ENCODE data around the gene GAPDHS. TPM values are rescaled to one million over a fixed set of nuclear protein-coding genes. Genes with fewer than 3 reads are reported as not detected.

Gene GAPDHS
- total and polyA plus RNA-seq, 11 donors = not detected

DNA sequence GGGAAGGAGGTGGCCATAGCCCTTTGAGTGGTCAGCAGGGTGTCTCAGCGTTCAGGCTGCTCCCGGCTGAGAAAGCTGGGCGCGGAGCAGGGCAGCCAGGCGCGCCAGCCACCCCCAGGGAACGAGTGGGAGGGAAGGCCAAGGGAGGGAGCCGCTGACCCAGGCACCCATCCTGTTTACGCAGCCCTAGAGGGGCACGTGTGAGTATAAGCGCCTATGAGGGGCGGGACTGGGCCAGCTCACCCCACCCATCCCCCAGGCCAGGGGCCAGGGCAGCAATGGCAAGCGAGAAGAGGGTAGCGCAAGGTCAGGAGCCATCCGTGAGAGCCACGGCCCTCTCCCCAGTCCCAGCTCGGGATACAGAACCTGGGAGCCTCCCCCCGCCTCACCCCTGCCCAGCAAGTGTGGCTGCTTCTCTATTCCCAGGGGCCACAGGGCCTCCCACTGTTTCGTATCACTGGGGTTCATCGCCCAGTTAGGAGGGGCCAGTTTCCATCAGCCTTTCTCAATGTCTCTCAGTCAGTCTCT, 18.9 kb upstream of the GAPDHS start:
- WGBS, 4 donors = 21 to 37% (median 33%) methylated on average over 16 to 20 of the region's 20 CpGs
- ATAC-seq = no peak
- Histone ChIP-seq H3K27me3 (peaks cover 0 to 39% (median 25%) of the 10 kb centered on the region in 9 donors), H3K9me3 (no peaks in the 10 kb centered on the region), H3K4me1 (peaks cover 0 to 26% (median 9%) of the 10 kb centered on the region in 12 donors), H3K4me3 (no peak overlapping the region), H3K27ac (no peak overlapping the region), H3K36me3 (no peaks in the 10 kb centered on the region)
- intact Hi-C loops (cut with DNase I) = loop anchor here in 1 of 10 donors (5.0 kb wide), 1 partner anchor 78 kb away; no protein-coding TSS in a partner anchor
- TF ChIP-seq POLR2A (IDR thresholded peaks at IDR 0.05) = no peak
- TF ChIP-seq, protein P1, sequence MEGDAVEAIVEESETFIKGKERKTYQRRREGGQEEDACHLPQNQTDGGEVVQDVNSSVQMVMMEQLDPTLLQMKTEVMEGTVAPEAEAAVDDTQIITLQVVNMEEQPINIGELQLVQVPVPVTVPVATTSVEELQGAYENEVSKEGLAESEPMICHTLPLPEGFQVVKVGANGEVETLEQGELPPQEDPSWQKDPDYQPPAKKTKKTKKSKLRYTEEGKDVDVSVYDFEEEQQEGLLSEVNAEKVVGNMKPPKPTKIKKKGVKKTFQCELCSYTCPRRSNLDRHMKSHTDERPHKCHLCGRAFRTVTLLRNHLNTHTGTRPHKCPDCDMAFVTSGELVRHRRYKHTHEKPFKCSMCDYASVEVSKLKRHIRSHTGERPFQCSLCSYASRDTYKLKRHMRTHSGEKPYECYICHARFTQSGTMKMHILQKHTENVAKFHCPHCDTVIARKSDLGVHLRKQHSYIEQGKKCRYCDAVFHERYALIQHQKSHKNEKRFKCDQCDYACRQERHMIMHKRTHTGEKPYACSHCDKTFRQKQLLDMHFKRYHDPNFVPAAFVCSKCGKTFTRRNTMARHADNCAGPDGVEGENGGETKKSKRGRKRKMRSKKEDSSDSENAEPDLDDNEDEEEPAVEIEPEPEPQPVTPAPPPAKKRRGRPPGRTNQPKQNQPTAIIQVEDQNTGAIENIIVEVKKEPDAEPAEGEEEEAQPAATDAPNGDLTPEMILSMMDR (IDR thresholded peaks at IDR 0.05) = no peak
- DNase-seq = no peak

DNA sequence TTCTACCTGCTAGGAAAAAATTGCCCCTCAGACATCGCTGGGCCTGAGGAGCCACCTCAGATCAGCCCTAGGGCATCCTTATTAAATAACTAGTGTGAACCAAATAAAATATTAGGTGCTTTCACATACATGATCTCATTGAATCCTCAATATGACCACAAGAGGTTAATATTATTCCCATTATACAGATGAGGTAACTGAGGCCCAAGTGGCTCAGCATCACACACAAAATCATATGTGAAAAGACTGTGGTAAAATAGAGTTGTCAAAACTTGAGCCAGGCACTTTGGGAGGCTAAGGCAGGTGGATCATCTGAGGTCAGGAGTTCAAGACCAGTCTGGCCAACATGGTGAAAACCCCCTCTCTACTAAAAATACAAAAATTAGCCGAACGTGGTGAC, 16.9 kb upstream of the GAPDHS start:
- TF ChIP-seq POLR2A (IDR thresholded peaks at IDR 0.05) = no peak
- TF ChIP-seq, protein P1 (IDR thresholded peaks at IDR 0.05) = no peak
- Histone ChIP-seq H3K27ac (no peak overlapping the region), H3K36me3 (no peaks in the 10 kb centered on the region), H3K4me3 (no peak overlapping the region), H3K4me1 (peaks cover 0 to 11% (median 0%) of the 10 kb centered on the region in 12 donors), H3K27me3 (peaks cover 0 to 21% (median 9%) of the 10 kb centered on the region in 9 donors), H3K9me3 (no peaks in the 10 kb centered on the region)
- ATAC-seq (no peak), DNase-seq (no peak)
- WGBS, 4 donors = 81 to 90% (median 85%) methylated on average over 3 of the region's 3 CpGs
- intact Hi-C loops (cut with DNase I) = no loop called here

DNA sequence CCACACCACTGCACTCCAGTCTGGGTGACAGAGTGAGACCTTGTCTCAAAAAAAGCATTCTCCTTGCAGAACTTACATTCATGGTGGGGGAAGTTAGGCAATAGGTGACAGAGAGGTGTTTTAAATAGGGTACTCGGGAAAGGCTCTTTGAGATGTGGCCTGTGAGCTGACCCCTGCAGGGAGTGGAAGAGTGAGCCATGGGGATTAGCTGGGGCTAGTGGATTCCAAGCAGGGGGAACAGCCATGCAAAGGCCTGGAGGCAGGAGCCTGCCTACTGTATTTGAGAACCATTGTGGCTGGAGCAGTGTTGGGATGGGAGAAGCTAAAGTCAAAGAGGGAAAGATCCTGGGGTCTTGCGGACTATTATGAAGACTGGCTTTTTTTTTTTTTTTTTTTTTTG, 15.9 kb upstream of the GAPDHS start:
- Histone ChIP-seq H3K27me3 (peaks cover 0 to 21% (median 9%) of the 10 kb centered on the region in 9 donors), H3K4me1 (peaks cover 0 to 11% (median 0%) of the 10 kb centered on the region in 12 donors), H3K9me3 (no peaks in the 10 kb centered on the region), H3K4me3 (no peak overlapping the region), H3K27ac (no peak overlapping the region), H3K36me3 (no peaks in the 10 kb centered on the region)
- ATAC-seq (no peak), DNase-seq (no peak)
- TF ChIP-seq, protein P1 (IDR thresholded peaks at IDR 0.05) = no peak
- no peak for TF ChIP-seq POLR2A (IDR thresholded peaks at IDR 0.05)
- intact Hi-C loops (cut with DNase I) = no loop called here
- 88 to 95% (median 89%) methylated on average over 2 of the region's 2 CpGs for WGBS, 4 donors

DNA sequence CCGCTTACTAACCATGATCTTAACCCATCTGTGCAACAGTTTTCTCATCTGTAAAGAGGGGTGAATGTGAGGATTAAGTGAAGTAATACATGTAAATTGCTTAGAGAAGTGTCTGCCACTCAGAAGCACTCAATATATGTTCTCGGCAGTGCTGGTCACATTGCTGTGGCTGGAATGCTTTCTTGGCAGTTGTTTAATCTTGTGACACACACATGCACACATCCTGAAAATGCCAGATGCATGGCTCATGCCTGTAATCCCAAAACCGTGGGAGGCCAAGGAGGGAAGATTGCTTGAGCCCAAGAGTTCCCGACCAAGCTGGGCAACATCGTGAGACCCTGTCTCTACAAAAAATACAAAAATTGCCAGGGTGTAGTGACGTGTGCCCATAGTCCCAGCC, 14.9 kb upstream of the GAPDHS start:
- intact Hi-C loops (cut with DNase I) = no loop called here
- H3K9me3 ChIP-seq = no peaks in the 10 kb centered on the region
- peaks cover 0 to 11% (median 0%) of the 10 kb centered on the region in 12 donors for H3K4me1 ChIP-seq
- DNase-seq = no peak
- H3K4me3 ChIP-seq = no peak overlapping the region
- H3K27ac ChIP-seq = no peak overlapping the region
- WGBS, 4 donors = 42 to 48% (median 46%) methylated on average over 6 of the region's 6 CpGs
- TF ChIP-seq, protein P1 (IDR thresholded peaks at IDR 0.05) = no peak
- TF ChIP-seq POLR2A (IDR thresholded peaks at IDR 0.05) = no peak
- peaks cover 0 to 12% (median 6%) of the 10 kb centered on the region in 9 donors for H3K27me3 ChIP-seq
- H3K36me3 ChIP-seq = no peaks in the 10 kb centered on the region
- peak in 2 of 4 donors; percentile 29 to 30 for ATAC-seq
